ENCODE results near the gene SLC45A1.

- TF ChIP-seq EP300 (IDR thresholded peaks at IDR 0.05; ENCODE audit: low read length), result no peak
- TF ChIP-seq PURB (CRISPR knock-in tag; IDR thresholded peaks at IDR 0.05; ENCODE audit: low read depth), result no peak
- TF ChIP-seq ZKSCAN8 (CRISPR knock-in tag; IDR thresholded peaks at IDR 0.05), result no peak
- no peak for TF ChIP-seq ZNF282 (CRISPR knock-in tag; IDR thresholded peaks at IDR 0.05)
- TF ChIP-seq TEAD4 (IDR thresholded peaks at IDR 0.05; ENCODE audit: low read length), result no peak
- no peak for TF ChIP-seq TEAD4 (CRISPR knock-in tag; IDR thresholded peaks at IDR 0.05; ENCODE audit: borderline replicate concordance)
- no peak for TF ChIP-seq POLR2AphosphoS5 (IDR thresholded peaks at IDR 0.05; ENCODE audit: control insufficient read depth, insufficient read depth, low read depth, low read length)
Observed at GRCh38 chr1:8374812-8375211, 56.9 kb downstream of the SLC45A1 start.

Measured in K562 (cell line).